Measurements from ENCODE around the gene C2CD5.

DNA sequence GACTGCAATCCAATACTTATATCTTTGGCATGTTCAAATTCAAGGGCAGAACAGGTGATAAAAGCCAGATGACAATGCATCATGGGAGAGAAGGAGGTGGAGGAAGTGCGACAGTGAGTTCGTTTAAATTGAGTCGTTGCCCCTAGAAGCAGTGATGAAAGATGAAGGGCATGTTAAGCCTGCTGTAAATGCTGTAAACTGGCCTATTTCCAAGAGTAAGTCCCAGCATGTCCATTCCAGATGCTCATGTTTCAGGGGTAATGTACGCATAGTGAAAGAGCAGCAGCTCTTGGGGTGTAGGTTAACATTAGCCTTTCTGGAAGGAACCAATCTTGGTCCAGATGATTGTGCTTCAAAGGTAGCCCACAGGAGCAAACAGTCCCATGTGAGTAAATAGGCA is 97.1 kb downstream of the C2CD5 start:
- TF ChIP-seq POLR2A (IDR thresholded peaks at IDR 0.05; ENCODE audit: low read length): no peak
- TF ChIP-seq GATA1 (IDR thresholded peaks at IDR 0.05; ENCODE audit: low read depth, low read length): no peak
